HCT116 (cell line): ENCODE data around the gene PELI1. TPM values are rescaled to one million over a fixed set of nuclear protein-coding genes. Genes with fewer than 3 reads are reported as not detected.

Experiments used
- ATAC-seq: fragments of 200-7000 bp; cut with Tn5 transposase; 2 replicates; pipeline ENCODE4 v1.9.1; 2020; ENCODE audit warnings: mild to moderate bottlenecking, moderate library complexity
- BruUV-seq: library from RNA; stranded (reverse); fragments of 400-500 nt; replicated peaks from 2 replicates; lab custom pipeline; 2021; lab: Mats Ljungman, UMichigan
- CTCF ChIA-PET: fragments of 300-600 bp; sonication (Branson Sonifier 250); formaldehyde crosslinking; loops from one replicate; lab custom pipeline; 2021; ENCODE audit warnings: antibody characterized with exemption; lab: Charles Lee
- POLR2A ChIA-PET: fragments of 300-600, 350-600 bp; sonication (Branson Sonifier 250); formaldehyde crosslinking; loops from one replicate; lab custom pipeline; 2021; ENCODE audit warnings: antibody characterized with exemption; lab: Charles Lee
- RAD21 ChIA-PET, 2 experiments: fragments of 300-600 bp; sonication (Branson Sonifier 250); formaldehyde crosslinking; loops; one replicate each; lab custom pipeline; 2023; ENCODE audit warnings: low total read pairs in 2 of 2; ENCODE audit not compliant: uncharacterized antibody in 2 of 2, unreplicated experiment in 2 of 2, low non-redundant PET in 1 of 2; lab: Charles Lee
- DNase-seq: peaks from one replicate; pipeline ENCODE4 v3.0.0-alpha.2; 2010; ENCODE audit warnings: low read depth, low spot score
- H2AFZ ChIP-seq: fragments of 200-600 bp; shearing (Covaris generic), sonication (generic); 2 replicates; pipeline ENCODE4 v1.6.1; 2017; ENCODE audit warnings: low read depth, mixed run types, mixed read lengths, antibody characterized with exemption, low read length; ENCODE audit not compliant: poor library complexity, severe bottlenecking
- H3K27ac ChIP-seq: 2 replicates; pipeline ENCODE4 v1.5.1; 2012; ENCODE audit warnings: low read depth, low read length
- H3K27me3 ChIP-seq: fragments of 200-600 bp; sonication (generic); 2 replicates; pipeline ENCODE4 v1.6.1; 2016; ENCODE audit warnings: mixed run types, low read length, mixed read lengths; ENCODE audit not compliant: insufficient read depth
- H3K36me3 ChIP-seq, 2 experiments: fragments of 200-500 bp in 1 of 2; fragments of 200-600 bp in 1 of 2; sonication (Bioruptor generic) in 1 of 2; sonication (generic) in 1 of 2; 2 replicates each; pipeline versions ENCODE4 v1.5.1 to v1.6.1; 2014 to 2016; ENCODE audit warnings: low read length in 2 of 2, inconsistent platforms in 1 of 2, mixed read lengths in 1 of 2, mixed run types in 1 of 2; ENCODE audit not compliant: insufficient read depth in 2 of 2, control insufficient read depth in 1 of 2
- H3K4me1 ChIP-seq, 2 experiments: fragments of 200-600 bp in 1 of 2; sonication (generic) in 1 of 2; 2 replicates each; pipeline versions ENCODE4 v1.5.1 to v1.6.1; 2012 to 2017; ENCODE audit warnings: low read length in 2 of 2, inconsistent platforms in 1 of 2, mild to moderate bottlenecking in 1 of 2, mixed read lengths in 1 of 2, mixed run types in 1 of 2, moderate library complexity in 1 of 2; ENCODE audit not compliant: insufficient read depth in 2 of 2, control insufficient read depth in 1 of 2
- H3K4me2 ChIP-seq: fragments of 200-600 bp; sonication (generic); 2 replicates; pipeline ENCODE4 v1.6.1; 2017; ENCODE audit warnings: mixed run types, low read length, mixed read lengths
- H3K4me3 ChIP-seq, 2 experiments: fragments of 200-600 bp in 1 of 2; sonication (generic) in 1 of 2; replicated peaks in 1 of 2; 2 replicates each; pipeline ENCODE4 v1.5.1; 2011 to 2016; ENCODE audit warnings: low read length in 2 of 2, control low read depth in 1 of 2, low read depth in 1 of 2, mild to moderate bottlenecking in 1 of 2, mixed read lengths in 1 of 2, mixed run types in 1 of 2
- H3K79me2 ChIP-seq: fragments of 200-600 bp; sonication (generic); 2 replicates; pipeline ENCODE4 v1.6.1; 2017; ENCODE audit warnings: mild to moderate bottlenecking, mixed run types, low read length, moderate library complexity, mixed read lengths; ENCODE audit not compliant: insufficient read depth
- H3K9ac ChIP-seq: fragments of 200-600 bp; sonication (generic); 2 replicates; pipeline ENCODE4 v1.6.1; 2016; ENCODE audit warnings: low read length, mixed read lengths
- H3K9me2 ChIP-seq: fragments of 200-600 bp; sonication (generic), shearing (Covaris generic); 2 replicates; pipeline ENCODE4 v1.6.1; 2017; ENCODE audit warnings: mixed run types, mild to moderate bottlenecking, moderate library complexity; ENCODE audit not compliant: insufficient read depth
- H3K9me3 ChIP-seq, 2 experiments: fragments of 200-500 bp in 1 of 2; fragments of 200-600 bp in 1 of 2; sonication (Bioruptor generic) in 1 of 2; sonication (generic) in 1 of 2; 2 replicates each; pipeline ENCODE4 v1.6.1; 2014 to 2017; ENCODE audit warnings: low read length in 2 of 2, mixed read lengths in 2 of 2, inconsistent platforms in 1 of 2, low read depth in 1 of 2, mild to moderate bottlenecking in 1 of 2, mixed run types in 1 of 2, moderate library complexity in 1 of 2; ENCODE audit not compliant: control insufficient read depth in 1 of 2, insufficient read depth in 1 of 2
- H4K20me1 ChIP-seq: fragments of 200-600 bp; sonication (generic), shearing (Covaris generic); 2 replicates; pipeline ENCODE4 v1.6.1; 2017; ENCODE audit warnings: mixed run types, mild to moderate bottlenecking, moderate library complexity; ENCODE audit not compliant: insufficient read depth
- CEBPB ChIP-seq: IDR thresholded peaks from 2 replicates; pipeline ENCODE4 v1.6.1; 2012; ENCODE audit warnings: low read depth
- EGR1 ChIP-seq: IDR thresholded peaks from 2 replicates; pipeline ENCODE4 v1.6.1; 2012; ENCODE audit warnings: low read depth
- ELF1 ChIP-seq: IDR thresholded peaks from 2 replicates; pipeline ENCODE4 v1.6.1; 2012; ENCODE audit warnings: low read depth, borderline replicate concordance
- EZH2 ChIP-seq: fragments of 200-600 bp; sonication (generic); IDR thresholded peaks from 2 replicates; pipeline ENCODE4 v1.6.1; 2017; ENCODE audit warnings: antibody characterized with exemption, mixed run types
- EZH2phosphoT487 ChIP-seq: fragments of 200-600 bp; IDR thresholded peaks from 2 replicates; pipeline ENCODE4 v1.6.1; 2018; ENCODE audit warnings: antibody characterized with exemption, borderline replicate concordance
- JUND ChIP-seq: IDR thresholded peaks from 2 replicates; pipeline ENCODE4 v1.6.1; 2012
- POLR2A ChIP-seq: IDR thresholded peaks from 2 replicates; pipeline ENCODE4 v1.7.0; 2011; ENCODE audit warnings: borderline replicate concordance; ENCODE audit not compliant: insufficient read depth, insufficient read length; ENCODE audit errors: extremely low read depth
- RAD21 ChIP-seq: IDR thresholded peaks from 2 replicates; pipeline ENCODE4 v1.6.1; 2012; ENCODE audit warnings: low read depth, mild to moderate bottlenecking
- SIN3A ChIP-seq: IDR thresholded peaks from 2 replicates; pipeline ENCODE4 v1.6.1; 2012; ENCODE audit warnings: low read depth
- SP1 ChIP-seq: IDR thresholded peaks from 2 replicates; pipeline ENCODE4 v1.6.1; 2012; ENCODE audit warnings: low read depth
- SRF ChIP-seq: IDR thresholded peaks from 2 replicates; pipeline ENCODE4 v1.6.1; 2012; ENCODE audit warnings: low read depth
- YY1 ChIP-seq: IDR thresholded peaks from 2 replicates; pipeline ENCODE4 v1.6.1; 2011; ENCODE audit warnings: low read length, low read depth, moderate library complexity, mild to moderate bottlenecking; ENCODE audit not compliant: insufficient replicate concordance; ENCODE audit errors: extremely low read depth
- ZFX ChIP-seq: fragments of 450-650 bp; IDR thresholded peaks from 2 replicates; pipeline ENCODE4 v1.6.1; 2017
- intact Hi-C: fragments of 100-400 bp; cut with micrococcal nuclease; formaldehyde crosslinking; loops from 2 replicates; pipeline ENCODE4 v1.10.0; 2022
- total RNA-seq: library from RNA; stranded (reverse); gene quantifications from one replicate; pipeline ENCODE4 v1.2.1, GENCODE V29; 2021; ENCODE audit not compliant: unreplicated experiment
- TF ChIP-seq, protein P1 (sequence below): IDR thresholded peaks from 2 replicates; pipeline ENCODE4 v1.6.1; 2012
- TF ChIP-seq, protein P2 (sequence below): IDR thresholded peaks from 2 replicates; pipeline ENCODE4 v1.6.1; 2012; ENCODE audit warnings: low read depth

The PELI1 gene
- total RNA-seq, 1 experiment from 2014 or later = 7.9 TPM

DNA sequence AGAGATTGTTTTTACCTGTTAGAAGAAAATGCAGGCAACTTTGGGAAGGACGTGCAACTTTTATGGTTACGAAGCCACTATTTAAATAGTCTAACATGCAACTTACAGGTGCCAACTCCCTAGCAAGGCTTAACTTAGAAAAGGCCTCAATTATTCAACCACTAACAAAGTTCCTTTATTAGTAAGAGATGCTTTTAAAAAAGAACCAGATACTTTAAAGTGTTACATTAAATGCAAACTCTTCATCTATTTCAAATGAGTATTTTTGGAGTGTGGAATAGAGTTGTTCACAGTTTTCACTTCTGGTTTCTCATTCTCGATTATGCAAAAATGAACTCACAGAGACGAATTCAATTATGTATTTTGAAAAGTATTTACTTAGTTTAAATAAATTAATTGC is 51.7 kb downstream of the PELI1 start:
- H3K27me3 ChIP-seq = no peaks in the 10 kb centered on the region
- no peak overlapping the region for H3K27ac ChIP-seq
- ChIA-PET POLR2A (no interaction called here), CTCF (no interaction called here), RAD21 (no interaction called here)
- intact Hi-C loops = no loop called here
- BruUV-seq = no TSS peak
- H3K79me2 ChIP-seq = no peaks in the 10 kb centered on the region
- no peaks in the 10 kb centered on the region for H3K9me2 ChIP-seq
- DNase-seq (no peak), ATAC-seq (no peak)
- H4K20me1 ChIP-seq = no peaks in the 10 kb centered on the region
- H3K4me2 ChIP-seq = no peak overlapping the region
- H3K4me3 ChIP-seq = no peak overlapping the region
- H3K9me3 ChIP-seq = no peaks in the 10 kb centered on the region
- no peak overlapping the region for H2AFZ ChIP-seq
- no peak for TF ChIP-seq ELF1
- TF ChIP-seq POLR2A = no peak
- no peak for TF ChIP-seq CEBPB
- no peak for TF ChIP-seq EZH2phosphoT487
- TF ChIP-seq EZH2 = no peak
- no peak for TF ChIP-seq SP1
- TF ChIP-seq RAD21 = no peak
- no peak for TF ChIP-seq ZFX
- TF ChIP-seq SRF = no peak
- no peak for TF ChIP-seq EGR1
- TF ChIP-seq, protein P1, sequence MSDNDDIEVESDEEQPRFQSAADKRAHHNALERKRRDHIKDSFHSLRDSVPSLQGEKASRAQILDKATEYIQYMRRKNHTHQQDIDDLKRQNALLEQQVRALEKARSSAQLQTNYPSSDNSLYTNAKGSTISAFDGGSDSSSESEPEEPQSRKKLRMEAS = no peak
- TF ChIP-seq, protein P2, sequence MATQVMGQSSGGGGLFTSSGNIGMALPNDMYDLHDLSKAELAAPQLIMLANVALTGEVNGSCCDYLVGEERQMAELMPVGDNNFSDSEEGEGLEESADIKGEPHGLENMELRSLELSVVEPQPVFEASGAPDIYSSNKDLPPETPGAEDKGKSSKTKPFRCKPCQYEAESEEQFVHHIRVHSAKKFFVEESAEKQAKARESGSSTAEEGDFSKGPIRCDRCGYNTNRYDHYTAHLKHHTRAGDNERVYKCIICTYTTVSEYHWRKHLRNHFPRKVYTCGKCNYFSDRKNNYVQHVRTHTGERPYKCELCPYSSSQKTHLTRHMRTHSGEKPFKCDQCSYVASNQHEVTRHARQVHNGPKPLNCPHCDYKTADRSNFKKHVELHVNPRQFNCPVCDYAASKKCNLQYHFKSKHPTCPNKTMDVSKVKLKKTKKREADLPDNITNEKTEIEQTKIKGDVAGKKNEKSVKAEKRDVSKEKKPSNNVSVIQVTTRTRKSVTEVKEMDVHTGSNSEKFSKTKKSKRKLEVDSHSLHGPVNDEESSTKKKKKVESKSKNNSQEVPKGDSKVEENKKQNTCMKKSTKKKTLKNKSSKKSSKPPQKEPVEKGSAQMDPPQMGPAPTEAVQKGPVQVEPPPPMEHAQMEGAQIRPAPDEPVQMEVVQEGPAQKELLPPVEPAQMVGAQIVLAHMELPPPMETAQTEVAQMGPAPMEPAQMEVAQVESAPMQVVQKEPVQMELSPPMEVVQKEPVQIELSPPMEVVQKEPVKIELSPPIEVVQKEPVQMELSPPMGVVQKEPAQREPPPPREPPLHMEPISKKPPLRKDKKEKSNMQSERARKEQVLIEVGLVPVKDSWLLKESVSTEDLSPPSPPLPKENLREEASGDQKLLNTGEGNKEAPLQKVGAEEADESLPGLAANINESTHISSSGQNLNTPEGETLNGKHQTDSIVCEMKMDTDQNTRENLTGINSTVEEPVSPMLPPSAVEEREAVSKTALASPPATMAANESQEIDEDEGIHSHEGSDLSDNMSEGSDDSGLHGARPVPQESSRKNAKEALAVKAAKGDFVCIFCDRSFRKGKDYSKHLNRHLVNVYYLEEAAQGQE = no peak
- TF ChIP-seq SIN3A = no peak
- TF ChIP-seq JUND = no peak
- TF ChIP-seq YY1 = no peak
- H3K36me3 ChIP-seq = no peaks in the 10 kb centered on the region; a peak in 1 of 4 replicates
- no peak overlapping the region for H3K9ac ChIP-seq
- no peaks in the 10 kb centered on the region for H3K4me1 ChIP-seq
